ENCODE results near the gene C20orf96. TPM values are rescaled to one million over a fixed set of nuclear protein-coding genes. Genes with fewer than 3 reads are reported as not detected.
A peak's percentile ranks its signal among the peaks of the same experiment; 100 is the strongest.

The C20orf96 gene
- total and polyA plus RNA-seq, 7 experiments from 2014 or later = 0.86 to 5.7 (median 4.7) TPM

- Mint-ChIP-seq H3K4me3 (no peak overlapping the region), H3K27me3 (no peaks in the 10 kb centered on the region), H3K9me3 (peaks cover 0 to 2% (median 0%) of the 10 kb centered on the region in 11 donors), H3K36me3 (peaks cover 0 to 38% (median 10%) of the 10 kb centered on the region in 5 donors), H3K4me1 (peaks cover 0 to 5% (median 0%) of the 10 kb centered on the region in 7 donors), H3K27ac (no peak overlapping the region)
- no peaks in the 10 kb centered on the region for H3K9me3 ChIP-seq (ENCODE audit: control insufficient read depth in 2 of 3, low read length in 3 of 3)
- H3K27me3 ChIP-seq (ENCODE audit: control insufficient read depth in 2 of 2, insufficient read depth in 2 of 2, low read length in 2 of 2) = no peaks in the 10 kb centered on the region
- intact Hi-C loops (cut with micrococcal nuclease) = no loop called here
- no peak for DNase-seq
- no peak overlapping the region for H3K27ac ChIP-seq (ENCODE audit: low read depth, low read length)
- no peaks in the 10 kb centered on the region for H3K4me1 ChIP-seq (ENCODE audit: control insufficient read depth in 2 of 2, insufficient read depth in 2 of 2, low read length in 2 of 2)
- no peak overlapping the region for H3K4me3 ChIP-seq (ENCODE audit: low read length)
- no peak for ATAC-seq
- H3K36me3 ChIP-seq (ENCODE audit: control insufficient read depth in 2 of 3, insufficient read depth in 3 of 3, low read length in 3 of 3) = peaks cover 0 to 12% (median 5%) of the 10 kb centered on the region in 3 experiments
- ChIA-PET POLR2A (no interaction called here), CTCF (interaction anchor here (0.8 kb wide), 1 partner anchor 52 kb away, joined by 3 read pairs; no protein-coding TSS in a partner anchor)
Observed at GRCh38 chr20:277496-277781, 13.1 kb downstream of the C20orf96 start.

GRCh38 chr20:276620-277495 lies 13.7 kb downstream of the C20orf96 start:
- CTCF ChIA-PET = no interaction called here

GRCh38 chr20:275791-276190 lies 14.8 kb downstream of the C20orf96 start:
- DNase-seq (peak in 1 of 9 donors; percentile 13), ATAC-seq (no peak)
- Mint-ChIP-seq H3K4me1 (no peaks in the 10 kb centered on the region), H3K27me3 (no peaks in the 10 kb centered on the region), H3K27ac (peak overlapping the region in 1 of 9 donors; percentile 23), H3K4me3 (no peak overlapping the region), H3K36me3 (peaks cover 0 to 33% (median 10%) of the 10 kb centered on the region in 5 donors), H3K9me3 (peaks cover 0 to 2% (median 0%) of the 10 kb centered on the region in 11 donors)
- Histone ChIP-seq H3K4me1 (ENCODE audit: control insufficient read depth in 2 of 2, insufficient read depth in 2 of 2, low read length in 2 of 2) (no peaks in the 10 kb centered on the region), H3K9me3 (ENCODE audit: control insufficient read depth in 2 of 3, low read length in 3 of 3) (no peaks in the 10 kb centered on the region), H3K27ac (ENCODE audit: low read depth, low read length) (no peak overlapping the region), H3K27me3 (ENCODE audit: control insufficient read depth in 2 of 2, insufficient read depth in 2 of 2, low read length in 2 of 2) (no peaks in the 10 kb centered on the region), H3K36me3 (ENCODE audit: control insufficient read depth in 2 of 3, insufficient read depth in 3 of 3, low read length in 3 of 3) (peaks cover 0 to 12% (median 5%) of the 10 kb centered on the region in 3 experiments), H3K4me3 (ENCODE audit: low read length) (no peak overlapping the region)
- ChIA-PET CTCF (interaction anchor here (0.7 kb wide), 1 partner anchor 14 kb away, joined by 3 read pairs; no protein-coding TSS in a partner anchor), POLR2A (no interaction called here)
- intact Hi-C loops (cut with micrococcal nuclease) = no loop called here

More at GRCh38 chr20:276620-277495, 13.7 kb downstream of the C20orf96 start:
- Histone ChIP-seq H3K27ac (ENCODE audit: low read depth, low read length) (no peak overlapping the region), H3K36me3 (ENCODE audit: control insufficient read depth in 2 of 3, insufficient read depth in 3 of 3, low read length in 3 of 3) (peaks cover 0 to 12% (median 5%) of the 10 kb centered on the region in 3 experiments), H3K4me1 (ENCODE audit: control insufficient read depth in 2 of 2, insufficient read depth in 2 of 2, low read length in 2 of 2) (no peaks in the 10 kb centered on the region), H3K27me3 (ENCODE audit: control insufficient read depth in 2 of 2, insufficient read depth in 2 of 2, low read length in 2 of 2) (no peaks in the 10 kb centered on the region), H3K4me3 (ENCODE audit: low read length) (no peak overlapping the region), H3K9me3 (ENCODE audit: control insufficient read depth in 2 of 3, low read length in 3 of 3) (no peaks in the 10 kb centered on the region)
- ATAC-seq (no peak), DNase-seq (no peak)
- H3K4me3 Mint-ChIP-seq = no peak overlapping the region
- intact Hi-C loops (cut with micrococcal nuclease) = no loop called here
- POLR2A ChIA-PET = no interaction called here
- no peak overlapping the region for H3K27ac Mint-ChIP-seq
- peaks cover 0 to 2% (median 0%) of the 10 kb centered on the region in 11 donors for H3K9me3 Mint-ChIP-seq
- no peaks in the 10 kb centered on the region for H3K27me3 Mint-ChIP-seq
- H3K4me1 Mint-ChIP-seq = peaks cover 0 to 5% (median 0%) of the 10 kb centered on the region in 7 donors
- peaks cover 0 to 38% (median 10%) of the 10 kb centered on the region in 5 donors for H3K36me3 Mint-ChIP-seq

- Mint-ChIP-seq H3K27ac (no peak overlapping the region), H3K27me3 (no peaks in the 10 kb centered on the region), H3K4me1 (no peaks in the 10 kb centered on the region), H3K9me3 (peaks cover 0 to 2% (median 0%) of the 10 kb centered on the region in 11 donors), H3K4me3 (no peak overlapping the region), H3K36me3 (peaks cover 0 to 33% (median 10%) of the 10 kb centered on the region in 5 donors)
- Histone ChIP-seq H3K9me3 (ENCODE audit: control insufficient read depth in 2 of 3, low read length in 3 of 3) (no peaks in the 10 kb centered on the region), H3K27ac (ENCODE audit: low read depth, low read length) (no peak overlapping the region), H3K27me3 (ENCODE audit: control insufficient read depth in 2 of 2, insufficient read depth in 2 of 2, low read length in 2 of 2) (no peaks in the 10 kb centered on the region), H3K36me3 (ENCODE audit: control insufficient read depth in 2 of 3, insufficient read depth in 3 of 3, low read length in 3 of 3) (peaks cover 0 to 12% (median 5%) of the 10 kb centered on the region in 3 experiments), H3K4me3 (ENCODE audit: low read length) (no peak overlapping the region), H3K4me1 (ENCODE audit: control insufficient read depth in 2 of 2, insufficient read depth in 2 of 2, low read length in 2 of 2) (no peaks in the 10 kb centered on the region)
- no peak for DNase-seq
- ChIA-PET CTCF (interaction anchor here (0.9 kb wide), 1 partner anchor 58 kb away, joined by 3 read pairs; no protein-coding TSS in a partner anchor), POLR2A (no interaction called here)
- ATAC-seq = no peak
- intact Hi-C loops (cut with micrococcal nuclease) = no loop called here
Observed at GRCh38 chr20:273884-274283, 16.7 kb downstream of the C20orf96 start.

- Mint-ChIP-seq H3K4me1 (no peaks in the 10 kb centered on the region), H3K27ac (peak overlapping the region in 1 of 9 donors; percentile 26), H3K27me3 (no peaks in the 10 kb centered on the region), H3K9me3 (no peaks in the 10 kb centered on the region), H3K4me3 (no peak overlapping the region), H3K36me3 (peaks cover 0 to 24% (median 8%) of the 10 kb centered on the region in 5 donors)
- no peak for ATAC-seq
- Histone ChIP-seq H3K4me3 (ENCODE audit: low read length) (no peak overlapping the region), H3K27ac (ENCODE audit: low read depth, low read length) (no peak overlapping the region), H3K4me1 (ENCODE audit: control insufficient read depth in 2 of 2, insufficient read depth in 2 of 2, low read length in 2 of 2) (no peaks in the 10 kb centered on the region), H3K27me3 (ENCODE audit: control insufficient read depth in 2 of 2, insufficient read depth in 2 of 2, low read length in 2 of 2) (no peaks in the 10 kb centered on the region), H3K36me3 (ENCODE audit: control insufficient read depth in 2 of 3, insufficient read depth in 3 of 3, low read length in 3 of 3) (peaks cover 0 to 12% (median under 1%) of the 10 kb centered on the region in 3 experiments), H3K9me3 (ENCODE audit: control insufficient read depth in 2 of 3, low read length in 3 of 3) (no peaks in the 10 kb centered on the region)
- POLR2A ChIA-PET = no interaction called here
- intact Hi-C loops (cut with micrococcal nuclease) = no loop called here
- DNase-seq = no peak
- CTCF ChIA-PET = interaction anchor here (0.9 kb wide), 1 partner anchor 57 kb away, joined by 3 read pairs; no protein-coding TSS in a partner anchor
Observed at GRCh38 chr20:272718-273117, 17.8 kb downstream of the C20orf96 start.

GRCh38 chr20:271528-271927 lies 19.0 kb downstream of the C20orf96 start:
- no peak for DNase-seq
- H3K27me3 Mint-ChIP-seq = peaks cover 0 to 2% (median 0%) of the 10 kb centered on the region in 5 donors
- CTCF ChIA-PET = no interaction called here
- intact Hi-C loops (cut with micrococcal nuclease) = no loop called here
- peaks cover 0 to 16% (median 7%) of the 10 kb centered on the region in 5 donors for H3K36me3 Mint-ChIP-seq
- no peaks in the 10 kb centered on the region for H3K9me3 Mint-ChIP-seq
- Histone ChIP-seq H3K27ac (ENCODE audit: low read depth, low read length) (no peak overlapping the region), H3K4me3 (ENCODE audit: low read length) (no peak overlapping the region), H3K27me3 (ENCODE audit: control insufficient read depth in 2 of 2, insufficient read depth in 2 of 2, low read length in 2 of 2) (no peaks in the 10 kb centered on the region), H3K36me3 (ENCODE audit: control insufficient read depth in 2 of 3, insufficient read depth in 3 of 3, low read length in 3 of 3) (peaks cover 0 to 6% (median 0%) of the 10 kb centered on the region in 3 experiments), H3K9me3 (ENCODE audit: control insufficient read depth in 2 of 3, low read length in 3 of 3) (no peaks in the 10 kb centered on the region), H3K4me1 (ENCODE audit: control insufficient read depth in 2 of 2, insufficient read depth in 2 of 2, low read length in 2 of 2) (peaks cover 0 to 3% of the 10 kb centered on the region in 2 donors)
- no peak for ATAC-seq
- no peak overlapping the region for H3K27ac Mint-ChIP-seq
- H3K4me3 Mint-ChIP-seq = no peak overlapping the region
- POLR2A ChIA-PET = no interaction called here
- peaks cover 2 to 7% (median 6%) of the 10 kb centered on the region in 7 donors for H3K4me1 Mint-ChIP-seq
